ENCODE measurements around the gene ART4. TPM values are rescaled to one million over a fixed set of nuclear protein-coding genes. Genes with fewer than 3 reads are reported as not detected.

The ART4 gene
- total RNA-seq, 1 donor from 2014 or later, result not detected

- H3K9me3 Mint-ChIP-seq (ENCODE audit: unreplicated experiment), result no peaks in the 10 kb centered on the region
- Histone ChIP-seq H3K27me3 (ENCODE audit: insufficient read depth, low read length) (no peaks in the 10 kb centered on the region), H3K4me3 (ENCODE audit: insufficient read depth, low read depth, low read length) (no peak overlapping the region), H4K20me1 (ENCODE audit: insufficient read depth, low read length) (no peaks in the 10 kb centered on the region), H3K79me2 (ENCODE audit: insufficient read depth, low read length) (no peaks in the 10 kb centered on the region), H2AFZ (ENCODE audit: low read depth, low read length) (no peak overlapping the region), H3K36me3 (ENCODE audit: insufficient read depth, low read length) (no peaks in the 10 kb centered on the region), H3K9me3 (ENCODE audit: insufficient read depth, low read depth, low read length) (no peaks in the 10 kb centered on the region), H3K4me2 (ENCODE audit: low read length) (no peak overlapping the region), H3K27ac (ENCODE audit: low read depth, low read length) (no peak overlapping the region), H3K4me1 (ENCODE audit: insufficient read depth, low read length) (peaks cover 13% of the 10 kb centered on the region), H3K9ac (ENCODE audit: low read length) (no peak overlapping the region)
- peak; percentile 63 for DNase-seq (ENCODE audit: low read depth)
- peaks cover 1% of the 10 kb centered on the region for H3K36me3 Mint-ChIP-seq (ENCODE audit: low read depth, unreplicated experiment)
- no peak overlapping the region for H3K27ac Mint-ChIP-seq (ENCODE audit: unreplicated experiment)
- H3K27me3 Mint-ChIP-seq (ENCODE audit: low read depth, unreplicated experiment), result no peaks in the 10 kb centered on the region
- TF ChIP-seq CTCF (IDR thresholded peaks at IDR 0.05; ENCODE audit: insufficient read depth, low read depth, low read length) (no peak), EZH2 (IDR thresholded peaks at IDR 0.05; ENCODE audit: insufficient read depth, low read length) (no peak)
- FAIRE-seq, result no peak
- H3K4me1 Mint-ChIP-seq (ENCODE audit: low read depth, unreplicated experiment), result peaks cover 16% of the 10 kb centered on the region
- no peak overlapping the region for H3K4me3 Mint-ChIP-seq (ENCODE audit: unreplicated experiment)
These were observed 3.7 kb upstream of the ART4 start for GRCh38 chr12:14846876-14847580.

- Mint-ChIP-seq H3K4me1 (ENCODE audit: low read depth, unreplicated experiment) (peaks cover 23% of the 10 kb centered on the region), H3K27me3 (ENCODE audit: low read depth, unreplicated experiment) (no peaks in the 10 kb centered on the region), H3K36me3 (ENCODE audit: low read depth, unreplicated experiment) (peaks cover 1% of the 10 kb centered on the region), H3K9me3 (ENCODE audit: unreplicated experiment) (no peaks in the 10 kb centered on the region), H3K27ac (ENCODE audit: unreplicated experiment) (no peak overlapping the region), H3K4me3 (ENCODE audit: unreplicated experiment) (no peak overlapping the region)
- Histone ChIP-seq H3K4me3 (ENCODE audit: insufficient read depth, low read depth, low read length) (no peak overlapping the region), H3K9me3 (ENCODE audit: insufficient read depth, low read depth, low read length) (no peaks in the 10 kb centered on the region), H3K27me3 (ENCODE audit: insufficient read depth, low read length) (no peaks in the 10 kb centered on the region), H3K27ac (ENCODE audit: low read depth, low read length) (no peak overlapping the region), H3K79me2 (ENCODE audit: insufficient read depth, low read length) (no peaks in the 10 kb centered on the region), H3K4me1 (ENCODE audit: insufficient read depth, low read length) (peaks cover 20% of the 10 kb centered on the region), H3K9ac (ENCODE audit: low read length) (no peak overlapping the region), H3K4me2 (ENCODE audit: low read length) (no peak overlapping the region), H2AFZ (ENCODE audit: low read depth, low read length) (no peak overlapping the region), H4K20me1 (ENCODE audit: insufficient read depth, low read length) (no peaks in the 10 kb centered on the region), H3K36me3 (ENCODE audit: insufficient read depth, low read length) (no peaks in the 10 kb centered on the region)
- TF ChIP-seq EZH2 (IDR thresholded peaks at IDR 0.05; ENCODE audit: insufficient read depth, low read length) (no peak), CTCF (IDR thresholded peaks at IDR 0.05; ENCODE audit: insufficient read depth, low read depth, low read length) (no peak)
- DNase-seq (ENCODE audit: low read depth), result peak; percentile 73
- peak; percentile 32 for FAIRE-seq
These were observed 2.8 kb upstream of the ART4 start for GRCh38 chr12:14846042-14846587.

- Mint-ChIP-seq H3K27me3 (ENCODE audit: low read depth, unreplicated experiment) (no peaks in the 10 kb centered on the region), H3K9me3 (ENCODE audit: unreplicated experiment) (no peaks in the 10 kb centered on the region), H3K4me1 (ENCODE audit: low read depth, unreplicated experiment) (peaks cover 23% of the 10 kb centered on the region), H3K27ac (ENCODE audit: unreplicated experiment) (no peak overlapping the region), H3K36me3 (ENCODE audit: low read depth, unreplicated experiment) (peaks cover 1% of the 10 kb centered on the region), H3K4me3 (ENCODE audit: unreplicated experiment) (no peak overlapping the region)
- Histone ChIP-seq H4K20me1 (ENCODE audit: insufficient read depth, low read length) (no peaks in the 10 kb centered on the region), H3K36me3 (ENCODE audit: insufficient read depth, low read length) (no peaks in the 10 kb centered on the region), H3K9ac (ENCODE audit: low read length) (no peak overlapping the region), H3K4me2 (ENCODE audit: low read length) (no peak overlapping the region), H3K4me3 (ENCODE audit: insufficient read depth, low read depth, low read length) (no peak overlapping the region), H3K4me1 (ENCODE audit: insufficient read depth, low read length) (peaks cover 20% of the 10 kb centered on the region), H3K27ac (ENCODE audit: low read depth, low read length) (no peak overlapping the region), H3K27me3 (ENCODE audit: insufficient read depth, low read length) (no peaks in the 10 kb centered on the region), H3K79me2 (ENCODE audit: insufficient read depth, low read length) (no peaks in the 10 kb centered on the region), H3K9me3 (ENCODE audit: insufficient read depth, low read depth, low read length) (no peaks in the 10 kb centered on the region), H2AFZ (ENCODE audit: low read depth, low read length) (peak overlapping the region; percentile 61)
- peak; percentile 69 for FAIRE-seq
- DNase-seq (ENCODE audit: low read depth), result peak; percentile 41
- TF ChIP-seq EZH2 (IDR thresholded peaks at IDR 0.05; ENCODE audit: insufficient read depth, low read length) (no peak), CTCF (IDR thresholded peaks at IDR 0.05; ENCODE audit: insufficient read depth, low read depth, low read length) (peak; percentile 75)
These were observed 2.0 kb upstream of the ART4 start for GRCh38 chr12:14845350-14845750.

Measured in astrocyte (in vitro differentiated cells and primary cell).